SK-N-SH (cell line): Measurements from ENCODE around the gene SLC25A33.

Source experiments
- EZH2phosphoT487 ChIP-seq: fragments of 200-600 bp; sonication (generic); IDR thresholded peaks from 2 replicates; pipeline ENCODE4 v1.6.1; 2017; ENCODE audit warnings: low read depth, mixed run types, mild to moderate bottlenecking, antibody characterized with exemption, moderate library complexity, borderline replicate concordance
- FOXJ3 ChIP-seq: sonication (generic); formaldehyde crosslinking; IDR thresholded peaks from 2 replicates; pipeline ENCODE4 v1.5.1; 2020; ENCODE audit warnings: mild to moderate bottlenecking, missing genetic modification reagents
- GATA2 ChIP-seq: sonication (generic); formaldehyde crosslinking; IDR thresholded peaks from 2 replicates; pipeline ENCODE4 v1.5.0; 2020; ENCODE audit warnings: mild to moderate bottlenecking, missing genetic modification reagents
- MXI1 ChIP-seq: IDR thresholded peaks from 2 replicates; pipeline ENCODE4 v1.6.1; 2012; ENCODE audit warnings: mild to moderate bottlenecking, low read depth, low read length, improper control_type of control experiment
- NRF1 ChIP-seq: IDR thresholded peaks from 2 replicates; pipeline ENCODE4 v1.6.1; 2012; ENCODE audit warnings: low read depth, mild to moderate bottlenecking, low read length
- POLR2AphosphoS5 ChIP-seq: IDR thresholded peaks from 2 replicates; pipeline ENCODE4 v1.6.1; 2012; ENCODE audit warnings: low read depth, low read length
- TF ChIP-seq, protein P1 (sequence below): fragments of 200-600 bp; sonication (generic); IDR thresholded peaks from 2 replicates; pipeline ENCODE4 v1.6.1; 2017; ENCODE audit warnings: antibody characterized with exemption, mild to moderate bottlenecking, moderate library complexity

DNA sequence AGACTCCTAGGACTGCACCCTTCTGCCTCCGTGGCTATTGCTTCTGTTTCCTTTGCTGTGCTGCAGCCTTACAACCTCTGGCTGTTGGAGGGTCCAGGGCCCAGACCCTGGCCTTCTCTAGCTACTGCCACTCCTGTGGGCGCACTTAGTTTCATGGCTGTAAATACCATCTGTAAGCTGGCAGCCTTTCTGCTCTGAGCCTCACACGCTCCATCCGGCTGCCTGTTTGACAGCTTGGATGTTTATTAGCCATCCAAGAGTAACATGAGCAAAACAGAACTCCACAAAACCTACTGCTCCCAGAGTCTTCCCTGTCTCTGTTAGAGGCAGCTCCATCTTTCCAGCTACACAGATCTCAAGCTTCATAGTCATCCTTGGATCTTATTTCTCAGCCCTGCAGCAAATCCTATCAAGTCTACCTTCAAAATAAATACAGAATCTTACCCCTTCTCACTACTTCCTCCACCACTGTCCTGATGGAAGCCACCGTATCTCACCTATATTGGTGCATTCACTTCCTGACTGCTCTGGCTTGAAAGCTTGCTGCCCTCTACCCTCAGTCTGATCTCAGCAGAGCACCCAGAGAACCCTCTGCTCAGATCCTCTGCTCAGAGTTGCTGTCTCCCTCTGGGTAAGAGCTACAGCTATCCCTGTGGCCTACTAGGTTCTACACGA, 19.1 kb downstream of the SLC25A33 start:
- TF ChIP-seq NRF1 (no peak), GATA2 (no peak), FOXJ3 (CRISPR knock-in tag) (no peak), EZH2phosphoT487 (no peak), POLR2AphosphoS5 (no peak), MXI1 (no peak)
- TF ChIP-seq, protein P1, sequence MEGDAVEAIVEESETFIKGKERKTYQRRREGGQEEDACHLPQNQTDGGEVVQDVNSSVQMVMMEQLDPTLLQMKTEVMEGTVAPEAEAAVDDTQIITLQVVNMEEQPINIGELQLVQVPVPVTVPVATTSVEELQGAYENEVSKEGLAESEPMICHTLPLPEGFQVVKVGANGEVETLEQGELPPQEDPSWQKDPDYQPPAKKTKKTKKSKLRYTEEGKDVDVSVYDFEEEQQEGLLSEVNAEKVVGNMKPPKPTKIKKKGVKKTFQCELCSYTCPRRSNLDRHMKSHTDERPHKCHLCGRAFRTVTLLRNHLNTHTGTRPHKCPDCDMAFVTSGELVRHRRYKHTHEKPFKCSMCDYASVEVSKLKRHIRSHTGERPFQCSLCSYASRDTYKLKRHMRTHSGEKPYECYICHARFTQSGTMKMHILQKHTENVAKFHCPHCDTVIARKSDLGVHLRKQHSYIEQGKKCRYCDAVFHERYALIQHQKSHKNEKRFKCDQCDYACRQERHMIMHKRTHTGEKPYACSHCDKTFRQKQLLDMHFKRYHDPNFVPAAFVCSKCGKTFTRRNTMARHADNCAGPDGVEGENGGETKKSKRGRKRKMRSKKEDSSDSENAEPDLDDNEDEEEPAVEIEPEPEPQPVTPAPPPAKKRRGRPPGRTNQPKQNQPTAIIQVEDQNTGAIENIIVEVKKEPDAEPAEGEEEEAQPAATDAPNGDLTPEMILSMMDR: no peak
